ENCODE measurements around the gene MIPOL1.

DNA sequence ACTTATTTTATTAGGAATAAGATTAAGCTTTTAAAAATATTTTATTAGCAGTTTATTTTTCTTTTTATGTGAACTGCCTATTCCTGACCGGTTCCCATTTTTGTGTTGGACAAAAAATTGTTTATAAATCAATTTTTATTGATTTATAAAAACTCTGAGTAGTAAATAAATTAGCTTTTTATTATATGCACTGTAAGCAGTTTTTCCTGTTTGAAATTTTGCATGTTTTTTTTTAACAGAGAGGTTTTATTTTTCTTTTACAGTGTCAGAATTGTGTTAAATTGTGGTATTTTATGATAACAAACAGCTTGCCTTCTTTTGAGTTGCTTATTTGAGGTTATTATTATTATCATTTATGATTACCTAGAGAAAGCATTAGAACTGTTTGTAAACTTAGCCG, 329.3 kb downstream of the MIPOL1 start:
- TF ChIP-seq EZH2 (IDR thresholded peaks at IDR 0.05; ENCODE audit: insufficient read depth, poor library complexity, severe bottlenecking) (no peak), EZH2phosphoT487 (IDR thresholded peaks at IDR 0.05; ENCODE audit: insufficient read depth, low read depth) (no peak)
